ENCODE results near the gene TRPM1. TPM values are rescaled to one million over a fixed set of nuclear protein-coding genes. Genes with fewer than 3 reads are reported as not detected.

The TRPM1 gene
- total RNA-seq, 6 donors from 2014 or later: not detected

DNA sequence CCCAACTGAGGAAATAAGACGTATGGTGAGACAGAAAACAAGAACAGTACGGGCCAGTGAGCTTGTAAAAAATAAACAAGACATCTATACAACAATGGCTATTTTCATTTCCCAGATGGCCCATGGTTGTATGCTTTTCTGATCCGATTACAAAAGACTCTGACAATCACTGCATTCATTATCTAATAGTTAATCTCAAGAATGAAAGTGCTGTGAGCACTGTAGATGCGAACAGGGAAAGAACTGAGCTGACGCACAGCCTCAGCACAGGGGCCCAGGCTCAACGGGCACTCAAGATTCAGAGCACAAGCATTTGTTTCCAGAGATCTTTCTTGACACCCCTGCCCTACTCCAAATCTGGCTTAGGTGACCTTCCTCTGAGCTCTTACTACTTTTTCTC, 117.0 kb downstream of the TRPM1 start:
- H3K9me3 ChIP-seq: no peaks in the 10 kb centered on the region
- H3K36me3 ChIP-seq: peaks cover 2 to 39% (median 10%) of the 10 kb centered on the region in 4 donors
- H3K27me3 ChIP-seq: no peaks in the 10 kb centered on the region
- 36 to 42% methylated on average over 6 of the region's 6 CpGs for WGBS, 2 donors
- ATAC-seq (ENCODE audit: low FRiP score in 2 of 2) (no peak), DNase-seq (no peak)
- H3K4me3 ChIP-seq: peak overlapping the region in 1 of 4 donors; percentile 3
- TF ChIP-seq POLR2A (IDR thresholded peaks at IDR 0.05) (no peak), EP300 (IDR thresholded peaks at IDR 0.05) (no peak), POLR2AphosphoS5 (IDR thresholded peaks at IDR 0.05) (no peak)
- TF ChIP-seq, protein P1, sequence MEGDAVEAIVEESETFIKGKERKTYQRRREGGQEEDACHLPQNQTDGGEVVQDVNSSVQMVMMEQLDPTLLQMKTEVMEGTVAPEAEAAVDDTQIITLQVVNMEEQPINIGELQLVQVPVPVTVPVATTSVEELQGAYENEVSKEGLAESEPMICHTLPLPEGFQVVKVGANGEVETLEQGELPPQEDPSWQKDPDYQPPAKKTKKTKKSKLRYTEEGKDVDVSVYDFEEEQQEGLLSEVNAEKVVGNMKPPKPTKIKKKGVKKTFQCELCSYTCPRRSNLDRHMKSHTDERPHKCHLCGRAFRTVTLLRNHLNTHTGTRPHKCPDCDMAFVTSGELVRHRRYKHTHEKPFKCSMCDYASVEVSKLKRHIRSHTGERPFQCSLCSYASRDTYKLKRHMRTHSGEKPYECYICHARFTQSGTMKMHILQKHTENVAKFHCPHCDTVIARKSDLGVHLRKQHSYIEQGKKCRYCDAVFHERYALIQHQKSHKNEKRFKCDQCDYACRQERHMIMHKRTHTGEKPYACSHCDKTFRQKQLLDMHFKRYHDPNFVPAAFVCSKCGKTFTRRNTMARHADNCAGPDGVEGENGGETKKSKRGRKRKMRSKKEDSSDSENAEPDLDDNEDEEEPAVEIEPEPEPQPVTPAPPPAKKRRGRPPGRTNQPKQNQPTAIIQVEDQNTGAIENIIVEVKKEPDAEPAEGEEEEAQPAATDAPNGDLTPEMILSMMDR (IDR thresholded peaks at IDR 0.05): no peak
- peaks cover 48 to 61% (median 57%) of the 10 kb centered on the region in 4 donors for H3K4me1 ChIP-seq
- H3K27ac ChIP-seq: peak overlapping the region in 3 of 4 donors; percentile 19 to 67 (median 67)

DNA sequence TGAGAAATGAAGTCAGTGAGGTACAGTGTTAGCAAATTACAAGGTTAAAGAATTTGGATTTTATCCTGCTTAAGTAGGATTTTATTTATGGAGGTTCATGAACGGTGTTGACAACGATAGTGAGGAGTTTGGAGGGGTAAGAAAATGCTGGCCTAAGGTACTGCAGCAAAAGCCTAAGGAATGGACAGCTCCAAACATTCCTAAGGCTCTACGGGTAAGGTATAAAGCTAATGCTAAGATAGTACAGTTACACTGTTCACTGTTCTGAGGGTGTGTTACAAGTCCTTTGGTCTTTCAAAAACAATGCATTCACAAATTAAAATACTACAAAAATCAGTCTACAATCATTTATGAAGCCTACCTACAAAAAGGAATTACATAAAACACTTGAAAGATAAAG, 117.4 kb downstream of the TRPM1 start:
- Histone ChIP-seq H3K9me3 (no peaks in the 10 kb centered on the region), H3K27me3 (no peaks in the 10 kb centered on the region), H3K4me3 (no peak overlapping the region), H3K36me3 (peaks cover 2 to 39% (median 10%) of the 10 kb centered on the region in 4 donors), H3K4me1 (peaks cover 50 to 59% (median 55%) of the 10 kb centered on the region in 4 donors), H3K27ac (peak overlapping the region in 3 of 4 donors; percentile 10 to 67 (median 67))
- no peak for ATAC-seq (ENCODE audit: low FRiP score in 2 of 2)
- DNase-seq: no peak
- WGBS, 2 donors: 71 to 80% methylated on average over 3 of the region's 3 CpGs
- no peak for TF ChIP-seq POLR2AphosphoS5 (IDR thresholded peaks at IDR 0.05)
- TF ChIP-seq EP300 (IDR thresholded peaks at IDR 0.05): no peak
- TF ChIP-seq POLR2A (IDR thresholded peaks at IDR 0.05): no peak
- TF ChIP-seq, protein P1 (IDR thresholded peaks at IDR 0.05): no peak

DNA sequence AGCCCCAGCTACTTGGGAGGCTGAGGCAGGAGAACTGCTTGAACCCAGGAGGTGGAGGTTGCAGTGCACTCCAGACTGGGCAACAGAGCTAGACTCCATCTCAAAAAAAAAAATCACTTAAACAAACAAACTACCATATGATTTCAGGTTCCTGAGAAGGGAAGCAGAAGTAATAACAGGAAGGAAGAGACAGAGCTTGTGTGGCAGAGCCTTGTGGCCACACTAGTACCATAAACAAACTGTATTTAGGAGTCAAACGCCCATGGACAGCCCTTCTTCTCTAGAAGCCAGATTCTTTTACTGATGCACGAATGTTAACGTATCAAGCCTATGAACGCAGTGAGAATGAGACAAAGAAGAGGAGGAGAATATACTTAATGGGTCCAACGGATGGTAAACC, 122.1 kb downstream of the TRPM1 start:
- H3K27me3 ChIP-seq: no peaks in the 10 kb centered on the region
- H3K27ac ChIP-seq: peak overlapping the region in 3 of 4 donors; percentile 1 to 38 (median 27)
- 69 to 81% methylated on average over 5 of the region's 5 CpGs for WGBS, 2 donors
- no peak overlapping the region for H3K4me3 ChIP-seq
- H3K9me3 ChIP-seq: no peaks in the 10 kb centered on the region
- ATAC-seq (ENCODE audit: low FRiP score in 2 of 2) (peak; percentile 55 to 60), DNase-seq (no peak)
- TF ChIP-seq, protein P1 (IDR thresholded peaks at IDR 0.05): no peak
- TF ChIP-seq POLR2A (IDR thresholded peaks at IDR 0.05) (no peak), EP300 (IDR thresholded peaks at IDR 0.05) (no peak), POLR2AphosphoS5 (IDR thresholded peaks at IDR 0.05) (no peak)
- H3K4me1 ChIP-seq: peaks cover 29 to 39% (median 30%) of the 10 kb centered on the region in 4 donors
- peaks cover 2 to 33% (median 7%) of the 10 kb centered on the region in 4 donors for H3K36me3 ChIP-seq

DNA sequence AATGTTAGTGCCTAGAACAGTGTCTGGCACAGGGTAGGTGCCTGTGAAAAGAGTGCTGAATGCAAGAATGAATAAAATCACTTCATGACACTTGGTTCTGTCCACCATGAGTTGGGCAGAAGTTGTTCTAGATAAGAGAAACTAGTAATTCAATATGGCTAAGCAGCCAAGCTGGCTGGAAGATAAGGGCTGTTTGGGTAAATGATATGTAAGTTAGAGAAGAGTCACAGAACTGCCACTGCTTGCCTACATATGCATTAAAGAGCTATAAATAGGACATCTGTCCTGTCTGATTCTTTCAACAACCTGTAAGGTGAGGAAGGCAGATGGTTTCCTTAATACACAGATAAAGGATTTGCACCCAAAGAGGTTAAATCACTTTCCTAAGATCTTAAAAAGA, 123.2 kb downstream of the TRPM1 start:
- Histone ChIP-seq H3K27me3 (no peaks in the 10 kb centered on the region), H3K4me1 (peaks cover 17 to 28% (median 19%) of the 10 kb centered on the region in 4 donors), H3K9me3 (no peaks in the 10 kb centered on the region), H3K36me3 (peaks cover 2 to 45% (median 11%) of the 10 kb centered on the region in 4 donors), H3K4me3 (no peak overlapping the region), H3K27ac (no peak overlapping the region)
- ATAC-seq (ENCODE audit: low FRiP score in 2 of 2) (no peak), DNase-seq (no peak)
- no peak for TF ChIP-seq POLR2A (IDR thresholded peaks at IDR 0.05)
- no peak for TF ChIP-seq EP300 (IDR thresholded peaks at IDR 0.05)
- no peak for TF ChIP-seq POLR2AphosphoS5 (IDR thresholded peaks at IDR 0.05)
- TF ChIP-seq, protein P1 (IDR thresholded peaks at IDR 0.05): no peak

DNA sequence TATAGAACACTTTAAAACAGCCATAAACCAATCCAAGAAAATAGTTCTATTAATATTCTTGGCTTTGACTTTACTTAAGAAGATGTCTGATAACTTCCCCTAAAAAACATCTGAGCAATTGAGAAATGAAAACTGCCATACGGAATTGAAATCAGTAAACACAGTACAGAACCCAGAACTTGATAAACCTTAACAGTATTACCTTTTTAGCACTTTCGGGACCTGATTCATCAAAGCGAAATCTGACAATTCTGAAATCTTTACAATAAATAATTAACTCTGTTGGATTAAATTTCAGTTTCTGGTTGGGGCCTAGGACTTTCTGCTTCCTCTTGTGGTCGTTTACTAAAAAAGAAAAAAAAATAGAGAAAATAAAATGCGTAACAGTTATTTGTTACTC, 127.4 kb downstream of the TRPM1 start:
- H3K9me3 ChIP-seq: no peaks in the 10 kb centered on the region
- WGBS, 2 donors: 81 to 82% methylated on average over 5 of the region's 5 CpGs
- H3K27ac ChIP-seq: no peak overlapping the region
- H3K36me3 ChIP-seq: peaks cover 0 to 47% (median 6%) of the 10 kb centered on the region in 4 donors
- peaks cover 0 to 15% (median 3%) of the 10 kb centered on the region in 4 donors for H3K4me1 ChIP-seq
- no peaks in the 10 kb centered on the region for H3K27me3 ChIP-seq
- H3K4me3 ChIP-seq: no peak overlapping the region
- no peak for DNase-seq
- ATAC-seq (ENCODE audit: low FRiP score in 2 of 2): no peak
- TF ChIP-seq POLR2A (IDR thresholded peaks at IDR 0.05): no peak
- TF ChIP-seq, protein P1 (IDR thresholded peaks at IDR 0.05): no peak
- no peak for TF ChIP-seq POLR2AphosphoS5 (IDR thresholded peaks at IDR 0.05)
- TF ChIP-seq EP300 (IDR thresholded peaks at IDR 0.05): no peak
